DMS153 treated with DMSO at 0.1 percent for 48 hours (cell line): ENCODE data around the gene GABRB1.

Experiments used
- DNase-seq: peaks from one replicate; lab custom pipeline; 2025; ENCODE audit not compliant: unreplicated experiment; lab: John Stamatoyannopoulos, UW

The GABRB1 gene

GRCh38 chr4:47463235-47463956 lies 432.0 kb downstream of the GABRB1 start, which contains the start of gene COMMD8:
TSS of gene COMMD8 (minus strand) at chr4:47463702. CDS start at chr4:47463651, 51 bp downstream.
- DNase-seq, result peak; percentile 78

GRCh38 chr4:47465004-47465403 lies 433.6 kb downstream of the GABRB1 start:
- DNase-seq, result no peak

- no peak for DNase-seq
Observed at GRCh38 chr4:47466056-47466785, 434.9 kb downstream of the GABRB1 start.

GRCh38 chr4:47468706-47469365 lies 437.5 kb downstream of the GABRB1 start:
- no peak for DNase-seq

- no peak for DNase-seq
Observed at GRCh38 chr4:47469951-47470350, 438.6 kb downstream of the GABRB1 start.

GRCh38 chr4:47471064-47471463 lies 439.7 kb downstream of the GABRB1 start:
- no peak for DNase-seq

GRCh38 chr4:47471591-47471990 lies 440.2 kb downstream of the GABRB1 start:
- no peak for DNase-seq

GRCh38 chr4:47473141-47473750 lies 441.9 kb downstream of the GABRB1 start:
- DNase-seq, result no peak

- DNase-seq, result no peak
Observed at GRCh38 chr4:47474799-47475198, 443.4 kb downstream of the GABRB1 start.

- DNase-seq, result no peak
Observed at GRCh38 chr4:47475411-47475810, 444.0 kb downstream of the GABRB1 start.
